Tibial nerve (tissue), 4 donors: ENCODE measurements around the gene CNPY3.
"Not testable (repeated sequence)": the region's sequence is repeated elsewhere in the genome, so short reads cannot be mapped to it uniquely, and the experiment has no call there.

Experiments
- EP300 ChIP-seq, 2 donors: sonication (generic); formaldehyde crosslinking; IDR thresholded peaks; one replicate each; pipeline ENCODE4 v1.6.1; 2017; ENCODE audit warnings: antibody characterized with exemption in 2 of 2, mild to moderate bottlenecking in 1 of 2
- POLR2A ChIP-seq, 2 donors: fragments of 450-650 bp; IDR thresholded peaks; one replicate each; pipeline ENCODE4 v1.6.1; 2017; ENCODE audit warnings: antibody characterized with exemption in 2 of 2, mild to moderate bottlenecking in 2 of 2, moderate library complexity in 2 of 2
- TF ChIP-seq, protein P1 (sequence below), 5 experiments: fragments of 200-600 bp in 3 of 5; fragments of 450-650 bp in 2 of 5; sonication (generic) in 3 of 5; IDR thresholded peaks; one replicate each; pipeline ENCODE4 v1.5.1; 2016 to 2019; ENCODE audit warnings: antibody characterized with exemption in 5 of 5, mild to moderate bottlenecking in 3 of 5, moderate library complexity in 2 of 5

GRCh38 chr6:42880240-42880817 lies 49.0 kb upstream of the CNPY3 start:
- TF ChIP-seq, protein P1, sequence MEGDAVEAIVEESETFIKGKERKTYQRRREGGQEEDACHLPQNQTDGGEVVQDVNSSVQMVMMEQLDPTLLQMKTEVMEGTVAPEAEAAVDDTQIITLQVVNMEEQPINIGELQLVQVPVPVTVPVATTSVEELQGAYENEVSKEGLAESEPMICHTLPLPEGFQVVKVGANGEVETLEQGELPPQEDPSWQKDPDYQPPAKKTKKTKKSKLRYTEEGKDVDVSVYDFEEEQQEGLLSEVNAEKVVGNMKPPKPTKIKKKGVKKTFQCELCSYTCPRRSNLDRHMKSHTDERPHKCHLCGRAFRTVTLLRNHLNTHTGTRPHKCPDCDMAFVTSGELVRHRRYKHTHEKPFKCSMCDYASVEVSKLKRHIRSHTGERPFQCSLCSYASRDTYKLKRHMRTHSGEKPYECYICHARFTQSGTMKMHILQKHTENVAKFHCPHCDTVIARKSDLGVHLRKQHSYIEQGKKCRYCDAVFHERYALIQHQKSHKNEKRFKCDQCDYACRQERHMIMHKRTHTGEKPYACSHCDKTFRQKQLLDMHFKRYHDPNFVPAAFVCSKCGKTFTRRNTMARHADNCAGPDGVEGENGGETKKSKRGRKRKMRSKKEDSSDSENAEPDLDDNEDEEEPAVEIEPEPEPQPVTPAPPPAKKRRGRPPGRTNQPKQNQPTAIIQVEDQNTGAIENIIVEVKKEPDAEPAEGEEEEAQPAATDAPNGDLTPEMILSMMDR (IDR thresholded peaks at IDR 0.05): not testable (repeated sequence)
- not testable (repeated sequence) for TF ChIP-seq POLR2A, EP300 (IDR thresholded peaks at IDR 0.05)
